B cell (primary cell): ENCODE results near the gene NECTIN4. TPM values are rescaled to one million over a fixed set of nuclear protein-coding genes. Genes with fewer than 3 reads are reported as not detected.

Source experiments
- ATAC-seq: fragments of 200-7000 bp; cut with Tn5 transposase; one replicate; pipeline ENCODE4 v1.10.0; 2021; ENCODE audit warnings: low read depth, mild to moderate bottlenecking, moderate number of reproducible peaks, moderate library complexity
- CTCF ChIA-PET: fragments of 350-600 bp; sonication (Branson Sonifier 250); formaldehyde crosslinking; loops from one replicate; lab custom pipeline; 2021; ENCODE audit warnings: antibody characterized with exemption, inconsistent platforms; lab: Charles Lee
- POLR2A ChIA-PET: fragments of 350-600 bp; sonication (Branson Sonifier 250); formaldehyde crosslinking; loops from one replicate; lab custom pipeline; 2021; ENCODE audit warnings: antibody characterized with exemption; lab: Charles Lee
- DNase-seq: peaks from one replicate; pipeline ENCODE4 v3.0.0; 2013
- H2AFZ ChIP-seq: 2 replicates; pipeline ENCODE4 v1.6.1; 2012; ENCODE audit warnings: mild to moderate bottlenecking, low read depth, low read length; ENCODE audit not compliant: insufficient read depth, poor library complexity, severe bottlenecking
- H3K27ac ChIP-seq, 2 donors: 1 replicate in 1 of 2; 2 replicates in 1 of 2; pipeline ENCODE4 v1.5.1; 2012 to 2013; ENCODE audit warnings: low read length in 2 of 2, mild to moderate bottlenecking in 2 of 2, moderate library complexity in 1 of 2
- H3K27me3 ChIP-seq, 4 experiments: fragments of 200-600 bp in 1 of 4; sonication (generic) in 1 of 4; replicated peaks in 1 of 4; 1 replicate in 2 of 4; 2 replicates in 2 of 4; pipeline versions ENCODE4 v1.6.1 to v1.7.0; 2013 to 2016; ENCODE audit warnings: low read length in 3 of 4, mild to moderate bottlenecking in 2 of 4, mixed read lengths in 1 of 4, moderate library complexity in 1 of 4; ENCODE audit not compliant: insufficient read depth in 4 of 4, control insufficient read depth in 3 of 4; ENCODE audit errors: control extremely low read depth in 1 of 4
- H3K36me3 ChIP-seq, 2 experiments: replicated peaks in 1 of 2; 1 replicate in 1 of 2; 2 replicates in 1 of 2; pipeline versions ENCODE4 v1.6.1 to v1.7.1; 2013; ENCODE audit warnings: low read length in 1 of 2; ENCODE audit not compliant: insufficient read depth in 2 of 2, control insufficient read depth in 1 of 2; ENCODE audit errors: control extremely low read depth in 1 of 2, extremely low read depth in 1 of 2
- H3K4me1 ChIP-seq, 2 donors: fragments of 200-600 bp in 1 of 2; sonication (generic) in 1 of 2; 1 replicate in 1 of 2; 2 replicates in 1 of 2; pipeline versions ENCODE4 v1.5.1 to v1.6.1; 2013 to 2017; ENCODE audit warnings: low read length in 2 of 2; ENCODE audit not compliant: control insufficient read depth in 2 of 2, insufficient read depth in 2 of 2
- H3K4me2 ChIP-seq: replicated peaks from 2 replicates; pipeline ENCODE3; 2012; ENCODE audit warnings: mild to moderate bottlenecking, low read depth, low read length; ENCODE audit not compliant: poor library complexity, severe bottlenecking
- H3K4me3 ChIP-seq, 5 experiments: fragments of 200-600 bp in 1 of 5; sonication (generic) in 1 of 5; 1 replicate in 3 of 5; 2 replicates in 2 of 5; pipeline versions ENCODE4 v1.5.1 to v1.7.0; 2011 to 2016; ENCODE audit warnings: low read length in 4 of 5, mild to moderate bottlenecking in 4 of 5, low read depth in 2 of 5, control low read depth in 1 of 5, moderate library complexity in 1 of 5; ENCODE audit not compliant: insufficient read depth in 1 of 5; ENCODE audit errors: control extremely low read depth in 1 of 5, extremely low read depth in 1 of 5
- H3K79me2 ChIP-seq: fragments of 200-600 bp; sonication (generic); one replicate; pipeline ENCODE4 v1.6.0; 2016; ENCODE audit warnings: low read length; ENCODE audit not compliant: control insufficient read depth, insufficient read depth
- H3K9ac ChIP-seq: fragments of 200-600 bp; sonication (generic); 2 replicates; pipeline ENCODE4 v1.6.1; 2017; ENCODE audit warnings: mild to moderate bottlenecking, low read length, moderate library complexity
- H3K9me3 ChIP-seq, 3 donors: one replicate each; pipeline versions ENCODE4 v1.6.1 to v1.7.1; 2013; ENCODE audit warnings: low read length in 2 of 3; ENCODE audit not compliant: control insufficient read depth in 2 of 3, insufficient read depth in 1 of 3; ENCODE audit errors: control extremely low read depth in 1 of 3
- H4K20me1 ChIP-seq: 2 replicates; pipeline ENCODE4 v1.6.0; 2012; ENCODE audit warnings: mild to moderate bottlenecking, low read length; ENCODE audit not compliant: insufficient read depth, control insufficient read depth, poor library complexity, severe bottlenecking
- H3K27ac Mint-ChIP-seq: one replicate; pipeline ENCODE4 v1.8.0; 2021; ENCODE audit warnings: mixed read lengths
- H3K27me3 Mint-ChIP-seq: one replicate; pipeline ENCODE4 v1.8.0; 2021; ENCODE audit warnings: mixed read lengths
- H3K4me1 Mint-ChIP-seq: one replicate; pipeline ENCODE4 v1.8.0; 2021; ENCODE audit warnings: mixed read lengths
- H3K4me3 Mint-ChIP-seq: one replicate; pipeline ENCODE4 v1.8.0; 2021; ENCODE audit warnings: mixed read lengths
- H3K9me3 Mint-ChIP-seq: one replicate; pipeline ENCODE4 v1.8.0; 2022; ENCODE audit warnings: mixed read lengths; ENCODE audit not compliant: insufficient read depth
- CTCF ChIP-seq: fragments of 200-600 bp; IDR thresholded peaks from one replicate; pipeline ENCODE4 v1.8.0; 2022; ENCODE audit warnings: antibody characterized with exemption, mild to moderate bottlenecking
- EZH2 ChIP-seq: IDR thresholded peaks from 2 replicates; pipeline ENCODE4 v1.6.1; 2012; ENCODE audit warnings: borderline replicate concordance, low read depth, mild to moderate bottlenecking, moderate library complexity, low read length; ENCODE audit not compliant: insufficient read depth, poor library complexity, severe bottlenecking
- WGBS: methylation state at CpG from one replicate; pipeline ENCODE4 v1.1.5; 2013; ENCODE audit warnings: missing lambda C conversion rate; ENCODE audit not compliant: insufficient coverage; 5-methylcytosine and 5-hydroxymethylcytosine counted together
- intact Hi-C: fragments of 100-400 bp; cut with micrococcal nuclease; formaldehyde crosslinking; loops from one replicate; pipeline ENCODE4 v1.10.0; 2022
- polyA plus RNA-seq: library from polyadenylated mRNA; depleted of rRNA; stranded (reverse); fragments of >200 nt; gene quantifications from 2 replicates; pipeline ENCODE4 v1.2.3, GENCODE V29; 2012
- total RNA-seq, 2 donors: library from RNA; stranded (reverse); fragments of 120-200 nt in 1 of 2; gene quantifications; 1 replicate in 1 of 2; 2 replicates in 1 of 2; pipeline versions ENCODE4 v1.2.3 to v1.2.4, GENCODE V29; 2013 to 2022

NECTIN4 gene
- total and polyA plus RNA-seq, 2 donors (not counting 1 experiment from before 2014, with no cell fraction given): not detected

- Histone ChIP-seq H3K9me3 (no peaks in the 10 kb centered on the region), H3K27me3 (no peaks in the 10 kb centered on the region), H3K9ac (no peak overlapping the region), H3K4me1 (peaks cover 30 to 36% of the 10 kb centered on the region in 2 donors), H3K79me2 (peaks cover 45% of the 10 kb centered on the region), H3K4me2 (no peak overlapping the region), H3K27ac (peak overlapping the region in 1 of 2 donors; percentile 5), H2AFZ (no peak overlapping the region), H3K4me3 (no peak overlapping the region), H3K36me3 (peaks cover 2 to 62% of the 10 kb centered on the region in 2 experiments), H4K20me1 (no peaks in the 10 kb centered on the region)
- intact Hi-C loops: no loop called here
- Mint-ChIP-seq H3K4me3 (no peak overlapping the region), H3K9me3 (no peaks in the 10 kb centered on the region), H3K27ac (peak overlapping the region; percentile 64), H3K4me1 (peaks cover 48% of the 10 kb centered on the region), H3K27me3 (no peaks in the 10 kb centered on the region)
- no peak for TF ChIP-seq EZH2
- WGBS: 98% methylated on average over 6 of the region's 6 CpGs
- no peak for DNase-seq
- ATAC-seq: no peak
- ChIA-PET POLR2A (interaction anchor here (0.7 kb wide), 1 partner anchor 27 kb away, joined by 7 read pairs; no protein-coding TSS in a partner anchor), CTCF (no interaction called here)
Observed at GRCh38 chr1:161122967-161123366, 33.6 kb upstream of the NECTIN4 start.

- H3K4me1 ChIP-seq: peaks cover 34 to 42% of the 10 kb centered on the region in 2 donors
- H3K27ac Mint-ChIP-seq: peak overlapping the region; percentile 79
- ATAC-seq: no peak
Observed at GRCh38 chr1:161121834-161122233, 32.5 kb upstream of the NECTIN4 start.

More at GRCh38 chr1:161121834-161122233, 32.5 kb upstream of the NECTIN4 start:
- Mint-ChIP-seq H3K4me3 (peak overlapping the region; percentile 52), H3K4me1 (peaks cover 53% of the 10 kb centered on the region), H3K9me3 (no peaks in the 10 kb centered on the region), H3K27me3 (no peaks in the 10 kb centered on the region)
- peak; percentile 69 for DNase-seq
- ChIA-PET CTCF (interaction anchor here (0.6 to 1.5 kb wide), 3 partner anchors 18 to 124 kb away, joined by 3 to 4 read pairs (median 3); no protein-coding TSS in a partner anchor), POLR2A (interaction anchor here (0.7 to 1.5 kb wide), 2 partner anchors 62 to 77 kb away, joined by 4 to 6 read pairs; no protein-coding TSS in a partner anchor)
- peak overlapping the region; percentile 64 to 68 for H3K27ac ChIP-seq
- H3K9me3 ChIP-seq: no peaks in the 10 kb centered on the region
- H3K79me2 ChIP-seq: peaks cover 47% of the 10 kb centered on the region
- H3K4me2 ChIP-seq: peak overlapping the region; percentile 30
- WGBS: no CpG with 5 or more reads among the region's 4 CpGs
- no peak overlapping the region for H3K9ac ChIP-seq
- intact Hi-C loops: no loop called here
- no peaks in the 10 kb centered on the region for H3K27me3 ChIP-seq
- H2AFZ ChIP-seq: no peak overlapping the region
- peaks cover 0 to 50% of the 10 kb centered on the region in 2 experiments for H3K36me3 ChIP-seq
- TF ChIP-seq EZH2 (no peak), CTCF (no peak)
- no peak overlapping the region for H3K4me3 ChIP-seq
- H4K20me1 ChIP-seq: no peaks in the 10 kb centered on the region
